Esophagus muscularis mucosa (tissue), 4 donors: ENCODE results near the gene NAA60.

Experiments used
- CTCF ChIP-seq, 3 experiments: fragments of 200-600 bp in 2 of 3; fragments of 450-650 bp in 1 of 3; sonication (generic) in 2 of 3; IDR thresholded peaks; one replicate each; pipeline ENCODE4 v1.5.1; 2017 to 2019; ENCODE audit warnings: antibody characterized with exemption in 3 of 3, mild to moderate bottlenecking in 2 of 3, moderate library complexity in 1 of 3
- EP300 ChIP-seq: sonication (generic); formaldehyde crosslinking; IDR thresholded peaks from one replicate; pipeline ENCODE4 v1.6.1; 2017; ENCODE audit warnings: antibody characterized with exemption
- POLR2A ChIP-seq: fragments of 450-650 bp; IDR thresholded peaks from one replicate; pipeline ENCODE4 v1.6.1; 2017; ENCODE audit warnings: antibody characterized with exemption, moderate library complexity, mild to moderate bottlenecking, low read depth
- POLR2AphosphoS5 ChIP-seq, 2 donors: sonication (generic); formaldehyde crosslinking; IDR thresholded peaks; one replicate each; pipeline ENCODE4 v1.6.1; 2017; ENCODE audit warnings: antibody characterized with exemption in 2 of 2

DNA sequence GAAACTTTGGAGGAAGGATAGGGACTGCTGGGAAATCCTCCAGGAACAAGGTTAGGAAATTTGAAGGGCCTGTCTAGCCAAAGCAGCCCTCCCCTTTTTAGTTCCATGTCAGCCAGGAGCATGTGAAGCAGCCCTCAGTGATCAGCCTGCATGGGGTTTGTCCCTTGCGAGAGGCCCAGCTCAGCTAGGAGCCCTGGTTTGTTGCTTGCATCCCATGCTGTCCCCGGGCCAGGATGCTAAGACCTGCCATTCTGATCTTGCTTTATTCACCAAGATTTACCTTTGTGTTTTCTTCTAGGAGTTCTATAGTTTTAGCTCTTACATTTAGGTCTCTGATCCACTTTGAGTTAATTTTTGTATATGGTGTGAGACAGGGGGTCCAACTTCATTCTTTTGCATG lies 84.9 kb downstream of the NAA60 start:
- TF ChIP-seq CTCF (IDR thresholded peaks at IDR 0.05) (no peak), POLR2AphosphoS5 (IDR thresholded peaks at IDR 0.05) (no peak), POLR2A (no peak), EP300 (no peak)
